Frontal cortex (tissue), 4 donors: Measurements from ENCODE around the gene RAB25. TPM values are rescaled to one million over a fixed set of nuclear protein-coding genes. Genes with fewer than 3 reads are reported as not detected.
"Not testable (repeated sequence)": the region's sequence is repeated elsewhere in the genome, so short reads cannot be mapped to it uniquely, and the experiment has no call there.

ENCODE experiments used
- DNase-seq, 2 donors: peaks; one replicate each; pipeline ENCODE4 v3.0.0; 2012; ENCODE audit warnings: low spot score in 2 of 2
- FAIRE-seq: peaks from 2 replicates; lab custom pipeline; 2012; peaks lifted over from hg19 to GRCh38; lab: Jason Lieb, UNC
- total RNA-seq: library from RNA; depleted of rRNA; stranded (reverse); fragments of >200 nt; gene quantifications from one replicate; pipeline ENCODE4 v1.2.3, GENCODE V29; 2014
- donor health status: control.
- donor health status: control.
- donor health status: control.

Gene RAB25
- total RNA-seq, result not detected

DNA sequence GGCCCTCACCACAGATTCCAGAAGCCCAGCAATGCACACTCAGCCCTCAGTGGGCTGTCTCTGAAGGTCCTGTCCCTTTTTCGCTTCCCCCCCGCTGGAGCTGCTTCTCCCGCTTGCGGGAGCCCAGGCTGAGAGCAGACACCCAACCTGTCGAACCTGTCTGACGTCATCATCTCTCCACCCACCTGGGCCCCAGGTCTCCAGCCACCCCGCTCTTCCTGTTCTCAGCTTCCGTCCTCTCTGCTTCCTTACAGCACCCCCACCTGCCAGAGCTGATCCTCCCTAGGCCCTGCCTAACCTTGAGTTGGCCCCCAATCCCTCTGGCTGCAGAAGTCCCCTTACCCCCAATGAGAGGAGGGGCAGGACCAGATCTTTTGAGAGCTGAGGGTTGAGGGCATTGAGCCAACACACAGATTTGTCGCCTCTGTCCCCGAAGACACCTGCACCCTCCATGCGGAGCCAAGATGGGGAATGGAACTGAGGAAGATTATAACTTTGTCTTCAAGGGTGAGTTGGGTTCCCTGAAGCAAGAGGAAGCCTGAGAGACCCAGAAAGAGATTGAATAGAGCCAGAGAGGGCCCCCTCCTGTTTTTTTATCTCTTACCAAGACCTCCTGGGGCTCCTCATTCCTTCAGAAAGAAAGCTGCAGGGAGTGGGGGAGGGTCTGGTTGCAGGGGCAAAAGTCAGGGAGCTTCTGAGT, at the start of gene RAB25:
Gene RAB25 (plus strand): TSS at position 224 of the 700 bp plus-strand sequence. CDS start 241 bp downstream, at position 465.
- DNase-seq (no peak), FAIRE-seq (no peak)

DNA sequence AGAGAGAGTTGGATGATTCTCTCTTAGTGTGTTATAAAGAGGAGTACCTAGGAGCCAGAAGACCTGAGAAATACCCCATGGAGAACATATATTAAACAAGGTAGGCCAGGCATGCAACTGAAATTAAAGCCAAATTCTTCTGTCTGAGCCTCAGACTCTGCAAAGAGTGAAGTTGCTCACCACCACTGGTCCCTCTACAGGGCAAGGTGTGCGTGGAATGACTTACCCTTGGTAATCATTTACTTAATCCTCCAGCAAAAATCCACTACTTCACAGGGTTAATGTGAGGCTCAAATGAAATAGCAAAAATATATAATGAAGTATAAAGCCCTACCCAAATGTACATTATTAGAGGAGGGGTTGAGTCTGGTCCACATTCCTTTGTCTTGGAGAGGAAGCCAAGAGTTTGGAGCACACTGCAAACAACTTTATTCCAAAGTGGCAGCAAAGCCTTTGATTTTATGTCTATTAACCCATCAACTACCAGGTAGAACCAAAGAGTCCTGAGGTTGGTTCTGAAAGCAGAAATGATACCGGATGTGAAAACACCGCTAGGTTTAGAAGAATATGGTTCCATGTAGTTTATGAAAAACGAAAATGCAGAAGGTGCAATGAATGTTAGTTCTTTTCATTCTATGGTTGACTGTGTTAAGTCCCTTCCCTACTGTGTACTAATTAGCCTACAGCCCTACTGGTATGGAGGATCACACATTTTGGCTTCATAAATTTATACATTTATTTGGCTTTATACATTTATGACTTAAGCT, 48.7 kb upstream of the RAB25 start:
- DNase-seq (no peak), FAIRE-seq (no peak)

DNA sequence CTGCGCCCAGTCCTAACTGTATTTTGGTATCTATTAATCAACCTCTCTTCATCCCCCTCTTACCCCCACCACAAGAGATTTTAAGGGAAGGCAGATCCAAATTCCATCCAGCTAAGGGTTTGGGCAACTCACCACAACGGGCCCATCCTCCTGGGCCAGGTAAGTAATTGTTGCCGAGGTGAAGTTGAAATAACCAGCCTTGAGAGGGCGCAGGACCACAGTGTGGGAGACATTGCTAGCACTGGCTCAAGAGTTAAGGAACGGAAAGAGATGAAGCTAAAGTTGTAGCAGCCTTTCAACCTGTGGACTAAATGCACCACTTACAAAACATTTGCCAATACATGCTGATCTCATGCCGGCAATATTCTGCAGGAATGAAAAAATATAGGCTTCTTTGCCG, 46.1 kb upstream of the RAB25 start:
- FAIRE-seq, result no peak
- DNase-seq, result no peak

DNA sequence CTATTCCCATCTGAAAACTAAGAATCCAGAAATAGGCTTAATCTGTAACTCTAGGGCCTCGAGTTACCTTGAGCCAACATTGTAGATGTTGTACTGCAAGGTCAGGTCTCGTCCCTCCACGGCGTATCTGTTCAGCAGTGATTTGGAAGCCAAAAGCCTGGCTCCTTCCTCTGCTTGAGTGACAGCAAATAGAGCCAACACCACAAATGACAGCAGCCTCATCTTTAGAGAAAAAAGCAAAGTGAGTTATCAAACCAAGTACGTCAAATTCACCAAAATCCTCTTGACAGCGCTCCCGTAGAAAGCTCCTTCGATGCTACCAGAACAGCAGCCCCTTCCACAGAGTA, 41.0 kb upstream of the RAB25 start:
- FAIRE-seq (no peak), DNase-seq (no peak)

DNA sequence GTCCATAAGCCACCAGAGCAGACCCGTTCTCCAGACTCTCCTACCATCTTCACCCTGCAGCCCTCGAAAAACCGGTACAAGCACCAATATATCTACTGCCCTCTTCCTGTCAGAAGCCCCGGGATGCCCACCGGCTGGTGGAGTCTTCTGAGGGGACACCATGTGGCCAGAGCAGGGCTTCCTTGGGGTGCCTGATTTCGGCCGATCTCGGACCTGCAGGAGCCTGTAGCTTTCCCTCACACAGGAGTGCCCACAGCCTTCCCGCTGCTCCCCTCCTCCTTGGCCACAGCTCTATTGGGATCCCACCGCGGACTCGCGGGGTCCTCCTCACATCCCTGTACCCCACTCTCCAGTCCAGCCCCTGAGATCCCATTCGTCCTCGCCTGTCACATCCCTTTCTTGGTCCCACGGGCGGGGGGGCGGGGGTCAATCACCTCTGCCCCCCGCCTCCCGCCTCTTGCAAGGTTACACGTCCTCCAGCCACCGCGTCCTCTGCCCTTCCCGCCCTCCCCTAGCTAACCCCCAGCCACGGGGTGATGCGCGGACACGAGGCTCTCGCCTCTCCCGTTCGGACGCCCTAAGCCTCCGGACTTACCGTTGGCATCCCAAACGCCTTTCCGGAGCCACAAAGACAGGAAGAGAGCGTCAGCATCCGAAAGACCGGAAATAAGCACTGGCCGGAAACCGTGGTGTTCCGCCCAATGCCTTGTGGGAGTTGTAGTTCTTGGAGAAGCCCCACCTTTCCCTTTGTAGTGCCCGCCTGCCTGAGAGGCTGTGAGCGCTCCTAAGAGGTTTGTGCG, 40.5 kb upstream of the RAB25 start, which contains the start of gene SSR2:
Gene SSR2 (minus strand): TSS at position 659 of the 800 bp plus-strand sequence. CDS start 784 bp downstream, outside the sequence.
- FAIRE-seq (no peak), DNase-seq (peak; percentile 85 to 94)

DNA sequence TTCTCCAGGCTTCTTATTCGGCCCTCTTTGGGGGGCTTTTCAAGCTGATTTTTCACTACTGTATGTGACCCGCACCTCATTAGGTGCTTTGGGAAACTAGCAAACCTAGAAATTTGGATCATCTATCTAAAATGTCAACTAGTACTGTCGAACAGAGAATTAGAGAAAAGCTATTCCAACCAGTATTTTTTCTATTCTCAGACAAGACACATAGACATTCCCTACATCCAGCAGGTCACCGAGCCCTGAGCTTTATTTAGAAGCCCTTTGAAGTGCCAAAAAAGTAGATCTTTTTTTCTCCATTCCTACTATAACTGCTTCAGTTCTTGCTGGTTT, 39.9 kb upstream of the RAB25 start:
- no peak for FAIRE-seq
- no peak for DNase-seq

DNA sequence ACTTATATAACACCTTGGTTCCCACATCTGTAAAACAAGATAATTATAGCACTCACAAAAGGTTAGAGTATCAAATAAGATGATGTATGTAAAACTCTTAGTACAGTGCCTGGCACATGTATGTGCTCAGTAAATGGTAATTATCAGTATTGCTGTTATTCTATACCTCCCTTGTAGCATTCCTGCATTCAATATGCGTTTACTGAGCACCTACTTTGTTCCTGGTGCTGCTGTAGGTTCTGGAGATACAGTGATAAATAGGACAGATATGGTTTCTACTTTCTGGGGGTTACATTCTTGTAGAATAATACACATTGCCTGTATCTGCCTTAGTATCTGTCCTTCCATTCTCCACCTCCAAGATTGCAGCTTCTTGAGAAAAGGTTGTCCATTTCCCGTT, 39.0 kb upstream of the RAB25 start:
- no peak for FAIRE-seq
- DNase-seq, result no peak

DNA sequence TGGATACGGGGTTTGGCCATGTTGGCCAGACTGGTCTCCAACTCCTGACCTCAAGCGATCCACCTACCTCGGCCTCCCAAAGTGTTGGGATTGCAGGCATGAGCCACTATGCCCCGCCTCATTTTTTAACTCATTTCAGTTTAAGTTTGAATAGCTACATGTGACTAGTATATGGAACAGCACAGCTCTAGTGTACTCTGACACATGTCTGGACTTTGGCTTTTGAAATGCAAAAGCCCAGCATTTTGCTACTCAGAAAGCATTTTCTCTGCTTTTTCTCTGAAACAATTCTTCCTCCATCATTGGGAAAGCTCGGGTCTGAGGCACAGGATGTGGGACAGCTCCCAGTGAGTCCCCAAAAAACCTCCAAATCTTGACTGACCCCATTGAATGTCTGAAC, 36.2 kb upstream of the RAB25 start:
- FAIRE-seq (no peak), DNase-seq (no peak)

DNA sequence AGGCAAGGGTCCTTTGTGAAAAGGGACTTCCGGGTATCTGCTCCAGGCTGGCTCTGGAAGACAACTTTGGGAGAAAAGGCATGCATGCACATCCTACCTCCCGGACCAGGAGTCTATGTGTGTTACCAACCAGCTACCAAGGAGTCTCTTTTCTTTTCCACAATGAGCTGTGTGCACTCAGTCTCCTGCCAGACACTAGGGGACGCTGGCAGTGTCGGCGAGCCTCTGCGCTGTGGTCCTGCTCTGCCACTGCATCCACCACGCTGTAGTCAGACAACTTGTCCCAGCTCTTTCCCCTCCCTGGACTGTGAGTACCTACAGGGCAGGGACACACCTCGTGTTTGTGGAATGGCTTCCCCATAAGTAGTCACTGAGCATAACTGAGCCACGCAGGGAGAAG, 35.1 kb upstream of the RAB25 start:
- DNase-seq (peak in 1 of 2 donors; percentile 37), FAIRE-seq (no peak)

DNA sequence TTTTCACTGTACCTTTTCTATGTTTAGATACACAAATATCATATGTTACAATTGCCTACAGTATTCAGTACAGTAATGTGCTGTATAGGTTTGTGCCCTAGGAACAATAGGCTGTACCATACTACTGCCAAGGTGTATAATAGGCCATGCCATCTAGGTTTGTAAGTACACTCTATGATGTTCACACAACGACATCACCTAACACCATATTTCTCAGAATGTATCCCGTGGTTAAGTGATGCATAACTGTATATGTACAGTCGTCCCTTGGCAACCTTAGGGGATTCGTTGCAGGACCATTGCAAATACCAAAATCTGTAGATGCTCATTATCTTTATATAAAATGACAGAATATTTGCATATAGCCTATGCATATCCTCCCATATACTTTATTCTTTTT, 34.4 kb upstream of the RAB25 start:
- DNase-seq (no peak), FAIRE-seq (no peak)

DNA sequence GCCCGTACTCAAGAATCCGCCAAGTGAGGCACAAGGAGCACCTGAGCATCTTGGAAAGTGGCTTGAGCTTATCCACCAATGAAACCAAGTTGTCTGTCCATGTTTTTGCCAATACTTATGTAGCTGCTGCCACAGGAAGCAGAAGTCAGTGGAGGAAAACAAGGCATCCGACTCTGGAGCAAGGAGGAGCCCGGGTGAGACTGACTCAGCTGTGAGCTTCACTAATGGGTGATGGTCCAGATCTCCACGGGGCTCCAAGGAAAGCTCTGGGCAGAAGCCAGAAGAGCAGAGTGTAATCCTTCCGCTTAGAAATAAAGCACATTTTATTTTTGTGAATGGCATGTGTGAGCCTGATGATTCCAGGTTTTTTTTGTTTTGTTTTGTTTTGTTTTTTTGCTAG, 27.9 kb upstream of the RAB25 start:
- FAIRE-seq (no peak), DNase-seq (no peak)

DNA sequence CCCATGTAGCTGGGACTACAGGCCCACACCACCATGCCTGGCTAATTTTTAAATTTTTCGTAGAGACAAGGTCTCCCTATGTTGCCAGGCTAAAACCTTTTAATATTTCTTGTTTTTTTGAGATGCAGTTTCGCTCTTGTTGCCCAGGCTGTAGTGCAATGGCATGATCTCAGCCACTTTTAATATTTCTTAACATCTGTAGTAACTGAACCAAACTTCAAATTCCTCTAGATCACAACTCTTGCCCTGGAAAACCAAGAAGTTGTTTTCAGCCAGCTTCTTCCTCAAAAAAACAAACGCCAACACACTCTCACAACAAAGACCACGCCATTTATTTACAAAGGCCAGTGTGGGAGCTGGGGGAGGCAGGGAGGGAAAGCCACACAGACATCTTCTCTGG, 26.0 kb upstream of the RAB25 start:
- not testable (repeated sequence) for FAIRE-seq, DNase-seq

DNA sequence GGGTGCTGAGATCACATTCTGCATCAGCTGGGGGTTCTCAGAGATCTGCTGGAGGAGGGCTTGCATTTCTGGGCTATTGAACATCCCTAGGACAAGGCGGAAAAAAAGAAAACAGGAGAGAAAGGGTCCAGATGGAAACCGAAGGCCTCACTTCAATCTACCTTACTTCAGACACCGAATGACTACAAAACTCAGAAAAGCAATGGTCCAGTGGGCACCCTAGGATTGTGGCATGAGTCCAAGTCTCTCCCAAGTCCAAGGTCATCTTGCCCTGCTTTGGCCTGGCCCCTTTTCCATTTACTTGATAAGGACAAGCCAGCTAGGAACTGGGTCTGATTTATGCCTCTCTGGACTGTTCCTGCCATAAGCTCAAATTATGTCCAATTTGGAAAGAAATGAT, 18.1 kb upstream of the RAB25 start:
- DNase-seq (no peak), FAIRE-seq (no peak)

DNA sequence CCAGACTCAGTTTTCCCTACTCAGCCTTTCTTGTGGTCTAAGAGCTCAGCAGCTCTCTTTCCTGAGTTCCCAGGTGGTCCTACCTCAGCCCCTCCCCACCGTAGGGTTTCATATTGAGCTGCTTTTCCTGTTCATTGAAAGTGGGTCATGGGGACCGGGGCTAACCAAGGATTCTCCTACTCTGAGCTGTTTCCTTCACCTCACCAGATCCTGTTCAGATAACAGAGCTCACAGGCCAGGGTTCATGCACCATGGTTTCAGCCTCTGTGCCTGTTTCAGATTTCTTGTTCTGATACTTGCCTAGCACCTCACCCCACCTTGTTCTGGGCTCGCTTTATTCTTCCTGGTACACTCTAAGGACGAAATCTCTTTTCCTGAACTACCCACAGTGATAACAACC, 15.9 kb upstream of the RAB25 start:
- FAIRE-seq, result no peak

DNA sequence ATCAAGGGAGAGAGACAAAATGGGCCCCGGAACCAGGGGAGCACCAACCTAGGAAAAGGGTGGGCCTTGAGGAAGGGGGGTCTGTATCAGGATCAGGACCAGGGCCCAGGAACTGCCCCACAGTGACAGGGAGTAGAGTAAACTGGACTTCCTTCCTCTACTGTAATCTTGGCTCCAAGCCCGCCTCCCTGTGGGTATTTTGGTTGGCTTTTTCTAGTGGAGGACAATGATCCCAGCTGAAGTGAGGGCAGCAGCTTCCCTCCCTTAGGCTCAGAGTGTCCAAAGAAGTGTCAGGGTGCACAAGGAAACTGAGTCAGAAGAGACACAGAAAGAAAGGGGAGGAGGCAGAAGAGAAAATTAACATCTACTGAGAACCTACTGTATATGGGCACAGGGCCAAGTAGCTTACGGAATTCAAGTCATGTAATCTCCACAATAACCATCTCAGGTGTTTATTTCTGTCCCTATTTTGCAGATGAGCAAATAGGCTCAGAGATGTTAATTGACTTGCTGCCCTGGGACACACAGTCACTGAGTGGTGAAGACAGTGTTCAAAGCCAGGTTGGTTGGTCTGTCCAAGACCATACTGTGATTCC, 12.2 kb upstream of the RAB25 start:
- FAIRE-seq (no peak), DNase-seq (no peak)

More for the DNA sequence above, 15.9 kb upstream of the RAB25 start:
- DNase-seq, result no peak

DNA sequence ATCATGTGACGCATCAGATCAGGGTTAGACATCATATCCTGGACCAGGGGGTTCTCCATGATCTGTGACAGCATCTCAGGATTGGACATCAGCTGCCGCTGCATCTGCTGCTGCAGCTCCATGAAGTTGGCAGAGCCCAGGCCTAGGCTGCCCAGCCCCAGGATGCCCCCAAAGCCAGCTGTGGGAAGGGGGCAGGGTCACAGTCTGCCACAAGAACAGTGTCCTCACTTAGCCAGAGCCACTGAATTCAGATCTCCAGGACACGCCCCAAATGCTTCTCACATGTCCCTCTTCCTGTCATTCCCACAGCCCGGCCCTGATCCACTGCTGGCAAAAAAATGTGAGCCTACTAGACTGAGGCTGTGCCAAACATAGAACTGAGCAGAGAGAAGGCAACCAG, 10.6 kb upstream of the RAB25 start:
- DNase-seq (peak in 1 of 2 donors; percentile 40), FAIRE-seq (no peak)

DNA sequence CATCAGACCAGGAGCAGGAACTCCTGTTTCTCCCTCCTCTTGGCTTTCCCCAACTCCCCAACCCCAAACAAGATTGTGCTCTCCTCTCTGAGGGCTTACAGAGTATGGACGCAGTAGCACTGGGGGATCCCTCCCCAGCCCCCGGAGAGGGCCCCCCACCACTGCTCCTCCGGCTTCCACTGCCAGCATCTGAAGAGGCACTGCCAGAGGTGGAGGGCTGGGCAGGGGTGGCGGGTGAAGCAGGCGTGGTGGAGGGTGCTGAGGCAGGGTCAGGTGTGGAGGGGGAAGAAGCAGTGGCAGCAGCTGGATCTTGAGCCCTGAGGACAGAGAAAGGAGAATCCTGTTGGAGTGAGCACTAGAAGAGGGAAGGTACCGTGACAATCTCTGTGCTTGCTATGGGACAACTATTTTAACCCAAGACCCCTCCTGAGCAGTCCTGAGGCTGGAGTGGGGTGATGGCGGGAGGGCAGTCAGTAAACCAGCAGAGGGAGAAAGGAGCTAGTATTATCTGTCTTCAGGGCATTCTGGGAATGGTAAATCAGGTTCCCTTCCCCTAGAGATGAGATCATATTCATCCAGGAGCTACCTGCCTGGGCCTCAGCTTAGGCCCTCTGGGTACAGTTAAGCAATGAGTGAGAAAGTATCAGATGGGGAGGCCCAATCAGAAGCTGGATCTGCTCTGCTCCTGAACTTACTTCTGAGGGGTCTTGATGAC, 9.8 kb upstream of the RAB25 start:
- DNase-seq, result no peak

DNA sequence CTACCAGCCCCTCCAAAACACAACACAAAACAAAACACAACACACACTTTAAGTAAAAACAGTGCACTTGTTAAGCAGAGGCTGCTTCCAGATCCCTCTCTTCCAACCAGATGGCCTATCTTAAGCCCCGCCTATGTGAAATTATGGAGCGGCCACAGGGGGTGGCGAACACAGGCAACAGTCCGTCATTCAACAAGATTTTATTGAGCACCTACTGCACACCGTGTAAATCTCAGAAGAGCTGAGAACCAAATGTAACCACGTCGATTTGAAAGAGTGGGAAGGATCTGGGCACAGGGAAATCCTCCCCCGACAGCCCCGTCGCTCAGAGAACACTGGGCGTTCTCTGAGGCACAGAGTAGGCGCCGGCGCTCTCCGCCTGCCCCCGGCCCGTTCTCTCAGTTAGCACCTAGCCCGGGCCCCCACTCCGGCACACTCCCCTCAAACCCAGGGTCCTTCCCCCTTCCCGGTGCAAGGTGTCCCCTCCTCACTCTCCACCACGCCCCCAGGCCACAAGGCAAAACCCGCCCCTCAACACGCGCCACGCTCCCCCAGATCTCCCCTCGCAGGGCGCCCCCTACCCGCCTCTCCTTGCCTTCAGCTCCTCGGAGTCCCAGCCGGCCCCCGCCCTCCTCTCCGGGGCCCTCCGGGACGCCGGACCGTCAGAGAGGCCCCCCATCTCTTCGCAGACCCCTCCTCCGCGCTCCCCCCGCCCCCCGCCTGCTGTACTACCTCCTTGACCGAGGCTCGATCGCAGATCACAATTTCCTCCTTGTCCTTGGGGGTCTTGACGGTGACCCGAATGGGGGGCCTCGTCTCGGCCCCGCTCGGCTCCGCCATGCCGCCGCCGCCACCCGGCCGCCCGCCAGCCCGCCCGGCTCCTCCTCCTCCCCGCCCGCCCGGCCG, 7.8 kb upstream of the RAB25 start:
- FAIRE-seq (no peak), DNase-seq (peak; percentile 55 to 64)

More for the DNA sequence above, 9.8 kb upstream of the RAB25 start:
- no peak for FAIRE-seq
